HG03066 (cell line): ENCODE data around the gene MINK1.
A peak's percentile ranks its signal among the peaks of the same experiment; 100 is the strongest.

Experiments
- ATAC-seq: cut with Tn5 transposase; IDR thresholded peaks from one replicate; pipeline ENCODE4 v1.9.1; 2021; ENCODE audit warnings: low read depth; ENCODE audit not compliant: unreplicated experiment

Gene MINK1

DNA sequence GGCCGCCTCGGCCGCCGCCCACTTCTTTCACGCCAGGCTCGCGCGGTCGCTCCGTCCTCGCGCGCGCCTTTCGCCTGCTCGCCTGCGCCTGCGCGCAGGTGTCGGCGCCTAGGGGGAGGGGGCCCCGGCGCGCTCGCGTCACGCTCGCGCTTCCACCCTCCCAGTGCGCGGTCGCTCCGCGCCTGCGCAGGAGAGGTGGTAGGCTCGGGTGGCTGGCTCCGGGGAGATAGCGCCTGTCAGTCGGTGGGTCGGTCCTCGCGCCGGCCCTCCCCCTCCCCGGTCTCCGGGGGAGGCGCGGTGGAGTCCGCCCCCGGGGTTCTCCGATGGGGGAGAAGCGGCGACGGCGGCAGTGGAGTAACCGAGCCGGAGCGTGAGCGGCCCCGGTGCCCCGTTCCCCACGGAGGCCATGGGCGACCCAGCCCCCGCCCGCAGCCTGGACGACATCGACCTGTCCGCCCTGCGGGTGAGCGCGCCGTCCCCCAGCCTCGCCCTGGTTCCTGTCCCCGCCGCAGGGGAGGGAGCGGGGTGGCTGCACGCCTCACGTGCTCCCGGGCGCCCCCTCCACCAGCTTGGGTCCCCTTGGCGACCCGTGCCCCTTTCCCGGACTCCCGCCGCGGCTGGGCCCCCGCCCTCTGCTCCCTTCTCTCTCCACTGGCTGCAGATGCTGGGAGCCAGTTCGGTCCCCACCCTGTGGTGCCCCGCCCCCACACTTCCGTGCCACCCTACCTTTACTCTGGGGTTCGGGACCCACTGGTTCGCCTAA lies at the start of gene MINK1:
Gene MINK1, plus strand, starts transcription at position 163 of the 763 bp plus-strand sequence. Its CDS starts 244 bp downstream, at position 407.
- peak; percentile 74 for ATAC-seq

GRCh38 chr17:4785311-4786105 lies 47.6 kb upstream of the MINK1 start:
- ATAC-seq: no peak

GRCh38 chr17:4786106-4786511 lies 47.0 kb upstream of the MINK1 start, which contains the start of gene VMO1:
TSS of gene VMO1 (minus strand) at chr17:4786364. CDS start at chr17:4786352, 12 bp downstream.
- ATAC-seq: no peak

DNA sequence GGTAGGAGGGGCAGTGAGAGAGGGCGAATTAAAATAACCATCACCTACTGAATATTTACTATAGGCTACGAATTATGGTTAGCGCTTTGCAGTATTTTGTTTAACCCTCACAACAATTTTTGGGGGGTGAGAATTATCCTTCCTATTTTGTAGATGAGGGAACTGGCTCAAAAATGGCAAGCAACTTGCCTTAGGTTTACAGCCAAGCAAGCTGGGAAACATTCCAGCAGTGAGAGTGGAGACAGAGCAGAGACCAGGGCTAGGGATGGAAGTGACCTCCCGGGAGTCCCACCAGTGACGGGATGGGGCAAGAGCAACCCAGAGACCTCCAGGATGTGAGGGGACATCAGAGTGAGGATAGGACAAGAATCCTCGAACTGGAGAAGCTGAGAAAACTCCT lies 46.6 kb upstream of the MINK1 start:
- ATAC-seq: no peak

DNA sequence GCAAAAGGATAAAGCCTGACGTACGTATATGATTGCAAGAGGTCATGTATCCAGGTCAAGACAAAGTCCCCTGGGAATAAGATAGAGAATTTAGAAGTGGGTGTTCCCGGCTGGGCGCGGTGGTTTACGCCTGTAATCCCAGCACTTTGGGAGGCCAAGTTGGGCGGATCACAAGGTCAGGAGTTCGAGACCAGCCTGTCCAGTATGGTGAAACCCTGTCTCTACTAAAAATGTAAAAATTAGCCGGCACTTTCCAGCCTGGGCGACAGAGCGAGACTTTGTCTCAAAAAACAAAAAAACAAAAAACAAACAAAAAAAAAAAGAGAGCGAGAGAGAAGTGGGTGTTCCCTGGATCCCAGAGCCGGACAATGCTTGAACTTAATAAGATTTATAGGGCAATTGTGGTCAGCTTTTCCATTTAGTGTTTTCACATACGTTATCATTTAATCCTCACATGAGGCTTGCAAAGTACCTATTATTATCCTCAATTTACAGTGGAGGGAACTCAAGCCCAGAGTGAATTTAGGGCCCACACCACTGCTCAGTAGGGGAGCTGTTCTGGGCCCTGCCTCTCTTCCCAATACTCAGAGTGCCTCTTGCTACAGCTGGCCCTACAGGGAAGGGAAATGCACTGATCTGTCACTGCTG lies 44.9 kb upstream of the MINK1 start:
- no peak for ATAC-seq

DNA sequence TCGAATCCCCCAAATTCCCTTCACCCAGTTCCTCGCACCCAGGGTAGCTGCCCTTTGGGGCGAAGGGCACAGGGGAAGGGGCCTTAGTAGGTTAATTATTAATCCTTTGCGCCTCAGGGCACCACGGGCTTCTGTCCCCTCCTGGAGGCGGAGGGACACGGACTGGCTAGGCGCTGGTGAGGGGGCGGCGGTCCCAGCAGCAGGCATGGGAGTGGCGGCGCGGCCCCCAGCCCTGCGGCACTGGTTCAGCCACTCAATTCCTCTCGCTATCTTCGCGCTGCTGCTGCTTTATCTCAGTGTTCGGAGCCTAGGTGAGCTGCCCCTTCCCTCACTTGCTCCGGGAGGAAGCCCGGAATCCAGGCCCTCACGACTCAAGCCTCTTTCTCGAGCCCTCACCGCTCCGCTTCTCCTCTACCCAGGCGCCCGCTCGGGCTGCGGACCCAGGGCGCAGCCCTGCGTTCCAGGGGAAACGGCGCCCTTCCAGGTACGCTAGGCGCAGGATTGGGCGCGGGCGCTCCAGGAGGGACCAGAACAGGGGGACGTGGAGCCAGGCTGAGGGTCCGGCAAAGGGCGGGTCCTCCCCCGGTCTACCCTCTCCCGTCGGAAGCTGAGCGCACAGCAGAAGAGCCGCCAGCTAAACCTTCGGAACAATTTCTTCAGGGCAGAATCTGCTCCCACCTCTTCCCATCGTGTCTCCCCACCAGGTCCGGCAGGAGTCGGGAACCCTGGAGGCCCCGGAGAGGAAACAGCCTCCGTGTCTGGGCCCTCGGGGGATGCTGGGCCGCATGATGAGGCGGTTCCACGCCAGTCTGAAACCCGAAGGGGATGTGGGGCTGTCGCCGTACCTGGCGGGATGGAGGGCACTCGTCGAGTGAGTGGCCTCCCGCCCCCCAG lies 44.1 kb upstream of the MINK1 start, which contains the start of gene GLTPD2:
Gene GLTPD2, plus strand, starts transcription at position 158 of the 894 bp plus-strand sequence. Its CDS starts 48 bp downstream, at position 206.
- no peak for ATAC-seq

- no peak for ATAC-seq
Measured at GRCh38 chr17:4789701-4789950, 43.5 kb upstream of the MINK1 start.

GRCh38 chr17:4789951-4790704 lies 43.0 kb upstream of the MINK1 start:
- ATAC-seq: peak; percentile 87

DNA sequence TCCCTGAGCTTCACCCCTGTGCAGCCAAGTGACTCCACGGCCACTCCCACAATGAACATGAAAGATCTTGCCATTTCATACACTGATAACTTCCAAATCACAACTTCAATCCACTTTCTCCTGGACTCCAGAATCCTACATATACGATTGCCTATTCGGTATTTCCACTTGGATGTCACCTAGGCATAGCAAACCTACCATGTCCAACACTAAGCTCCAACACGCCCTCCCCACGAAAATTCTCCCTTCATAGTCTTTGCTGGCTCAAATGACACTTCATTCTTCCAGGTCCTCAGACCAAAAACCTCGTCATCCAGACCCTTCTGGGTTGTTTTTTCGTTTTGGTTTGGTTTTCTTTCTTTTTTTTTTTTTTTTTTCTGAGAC lies 42.4 kb upstream of the MINK1 start:
- ATAC-seq: no peak

DNA sequence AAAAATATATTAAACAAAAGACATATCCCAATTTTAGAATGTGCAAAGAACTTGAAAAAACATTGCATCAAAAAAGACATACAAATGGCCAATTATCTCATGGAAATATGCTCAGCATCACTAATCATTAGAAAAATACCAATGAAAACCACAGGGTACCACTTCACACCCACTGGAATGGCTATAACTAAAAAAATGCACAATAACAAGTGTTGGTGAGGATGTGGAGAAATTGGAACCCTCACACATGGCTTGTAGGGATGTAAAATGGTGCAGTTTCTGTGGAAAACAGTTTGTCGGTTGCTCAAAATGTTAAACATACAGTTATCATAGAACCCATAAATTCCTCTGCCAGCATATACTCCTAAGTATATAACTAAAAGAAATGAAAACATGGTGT lies 38.0 kb upstream of the MINK1 start:
- ATAC-seq: no peak

- no peak for ATAC-seq
Measured at GRCh38 chr17:4796552-4796920, 36.6 kb upstream of the MINK1 start.

GRCh38 chr17:4800462-4801196 lies 32.5 kb upstream of the MINK1 start:
- no peak for ATAC-seq

- ATAC-seq: no peak
Measured at GRCh38 chr17:4802228-4802627, 30.9 kb upstream of the MINK1 start, which contains the start of gene C17orf114. TSS of gene C17orf114 (minus strand) at chr17:4802328.

DNA sequence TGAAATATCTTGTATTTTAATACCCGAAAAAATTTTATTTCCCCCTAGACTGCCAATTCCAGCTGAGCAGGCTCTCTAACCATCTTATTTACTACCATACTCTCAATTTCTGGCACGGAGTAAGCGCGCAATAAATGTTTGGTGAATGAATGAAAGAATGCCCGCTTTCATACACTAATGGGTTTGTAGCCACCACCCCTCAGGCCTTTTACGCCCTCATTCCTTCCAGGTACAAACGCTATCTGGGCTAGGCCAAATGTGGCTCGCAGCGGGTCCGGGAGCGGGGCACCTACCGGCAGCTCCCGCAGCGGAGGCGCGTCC lies 26.7 kb upstream of the MINK1 start:
- ATAC-seq: no peak

DNA sequence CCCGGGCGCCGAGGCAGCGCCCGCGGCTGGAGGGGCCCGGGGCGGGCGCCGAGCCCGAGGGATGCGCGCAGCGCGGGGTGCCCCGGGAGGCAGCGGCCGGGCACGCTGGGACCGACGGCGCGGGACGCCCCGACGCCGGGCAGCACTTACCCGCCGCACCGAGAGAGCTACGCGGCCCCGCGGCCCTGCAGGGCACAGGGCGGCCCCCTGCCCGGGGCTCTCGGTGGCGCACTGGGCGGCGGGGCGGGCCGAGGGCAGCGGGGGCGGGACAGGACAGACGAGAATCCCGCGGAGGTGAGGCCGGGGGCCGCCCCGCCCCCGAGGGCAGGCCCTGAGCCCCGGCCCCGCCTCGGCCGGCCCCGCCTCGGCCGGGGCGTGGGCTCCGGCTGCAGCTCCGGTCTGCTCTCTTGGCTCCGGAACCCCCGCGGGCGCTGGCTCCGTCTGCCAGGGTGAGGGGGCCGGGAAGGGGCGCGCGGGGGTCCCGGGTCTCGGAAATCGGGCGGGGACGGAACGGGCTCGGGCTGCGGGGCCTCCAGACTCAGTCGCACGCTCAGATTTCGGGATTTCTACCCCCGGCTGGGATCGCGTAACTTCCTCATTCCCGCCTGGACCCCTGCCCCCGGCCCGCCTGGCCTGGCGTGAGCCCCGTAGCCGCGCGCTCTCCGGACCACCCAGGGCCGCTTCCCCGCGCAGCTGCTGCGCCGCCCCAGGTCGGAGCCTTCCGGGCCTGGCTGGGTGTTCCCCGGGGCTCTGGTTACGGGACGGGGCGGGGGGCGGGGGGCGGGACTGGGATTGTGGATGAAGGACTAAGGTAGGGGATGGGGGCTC lies 26.1 kb upstream of the MINK1 start, which contains the start of gene PLD2:
Gene PLD2, plus strand, starts transcription at position 376 of the 828 bp plus-strand sequence. CDS start 621 bp downstream, outside the sequence.
- ATAC-seq: peak; percentile 89

- ATAC-seq: no peak
Measured at GRCh38 chr17:4807605-4808377, 25.3 kb upstream of the MINK1 start.

DNA sequence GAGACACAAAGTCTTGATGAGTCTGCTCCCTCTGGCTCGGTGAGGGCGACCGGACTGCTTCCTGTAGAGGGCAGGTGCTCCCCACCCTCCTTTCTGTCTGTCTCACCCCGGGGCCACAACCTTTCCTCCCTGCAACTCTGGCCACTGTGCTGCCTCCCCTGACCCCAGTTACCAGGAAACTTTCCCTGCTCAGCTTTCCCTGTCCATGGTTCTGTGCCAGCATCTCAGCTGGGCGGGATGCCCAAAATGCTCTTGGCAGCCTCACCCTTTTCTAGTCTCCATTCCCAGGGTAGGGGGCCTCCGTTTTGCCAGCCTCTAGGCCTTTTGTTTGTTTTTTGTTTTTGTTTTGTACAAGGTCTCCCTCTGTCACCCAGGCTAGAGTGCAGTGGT lies 24.8 kb upstream of the MINK1 start:
- no peak for ATAC-seq
